SK-N-MC (cell line): ENCODE data around the gene ARL6IP6.
"Not testable (repeated sequence)": the region's sequence is repeated elsewhere in the genome, so short reads cannot be mapped to it uniquely, and the experiment has no call there.

Experiments
- DNase-seq: peaks from one replicate; pipeline ENCODE4 v3.0.0-alpha.2; 2011; ENCODE audit warnings: low read depth, low spot score
- H3K27ac ChIP-seq: fragments of 200-600 bp; sonication (generic); 2 replicates; pipeline ENCODE4 v1.5.1; 2016; ENCODE audit warnings: mixed run types
- H3K36me3 ChIP-seq: fragments of 200-600 bp; sonication (generic); 2 replicates; pipeline ENCODE4 v1.6.1; 2017; ENCODE audit warnings: antibody characterized with exemption, low read length, mixed read lengths; ENCODE audit not compliant: insufficient read depth
- H3K4me3 ChIP-seq: fragments of 200-600 bp; sonication (generic); 2 replicates; pipeline ENCODE4 v1.5.1; 2016
- H3K9ac ChIP-seq: fragments of 200-600 bp; sonication (generic); 2 replicates; pipeline ENCODE4 v1.8.0; 2017; ENCODE audit warnings: mixed run types, mixed read lengths; ENCODE audit not compliant: insufficient read length
- H3K9me3 ChIP-seq: fragments of 200-600 bp; sonication (generic); 2 replicates; pipeline ENCODE4 v1.6.1; 2017; ENCODE audit warnings: low read depth, mild to moderate bottlenecking, antibody characterized with exemption, low read length, moderate library complexity, mixed read lengths
- EZH2 ChIP-seq: fragments of 200-600 bp; sonication (generic); IDR thresholded peaks from one replicate; pipeline ENCODE4 v1.6.1; 2017; ENCODE audit warnings: antibody characterized with exemption
- FOXP2 ChIP-seq: optimal IDR thresholded peaks from 2 replicates; pipeline ENCODE3; 2011; ENCODE audit warnings: mild to moderate bottlenecking, moderate library complexity; ENCODE audit not compliant: insufficient read depth; ENCODE audit errors: extremely low read length, control extremely low read depth
- POLR2AphosphoS5 ChIP-seq: IDR thresholded peaks from 2 replicates; pipeline ENCODE4 v1.6.1; 2012; ENCODE audit warnings: mild to moderate bottlenecking, low read depth, low read length, borderline replicate concordance

The ARL6IP6 gene

DNA sequence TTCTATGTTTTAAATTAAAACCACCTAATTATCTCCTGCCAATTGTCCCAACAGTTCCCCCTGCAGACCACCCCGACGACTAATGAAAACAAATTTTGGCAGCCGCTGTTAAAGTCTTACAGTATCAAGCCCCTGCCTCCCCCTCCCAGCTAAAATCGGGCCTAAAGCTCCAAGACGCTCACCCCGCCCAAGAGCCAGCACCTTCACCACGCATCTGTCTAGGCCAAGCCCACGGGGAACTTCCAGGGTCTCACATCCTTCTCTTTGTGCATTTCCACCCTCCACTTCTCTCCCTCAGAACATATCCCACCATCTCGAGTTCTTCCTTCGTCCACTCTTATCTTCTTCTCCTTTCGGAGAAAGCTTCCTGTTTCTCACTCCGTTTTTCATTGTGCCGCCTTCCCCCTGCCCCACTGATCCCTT, 1.6 kb upstream of the ARL6IP6 start:
- Histone ChIP-seq H3K9ac (peak overlapping the region; percentile 95), H3K27ac (peak overlapping the region; percentile 83), H3K4me3 (peak overlapping the region; percentile 98), H3K9me3 (no peaks in the 10 kb centered on the region), H3K36me3 (peaks cover 50% of the 10 kb centered on the region)
- TF ChIP-seq POLR2AphosphoS5, result no peak
- TF ChIP-seq EZH2, result no peak
- TF ChIP-seq FOXP2, result no peak
- DNase-seq, result no peak

- peak within 1 kb of the TSS; percentile 95 for H3K9ac ChIP-seq
- H3K27ac ChIP-seq, result peak within 1 kb of the TSS; percentile 94
- DNase-seq, result peak; percentile 83
- H3K4me3 ChIP-seq, result peak within 1 kb of the TSS; percentile 98
- peak; percentile 95 for TF ChIP-seq POLR2AphosphoS5
- no peak for TF ChIP-seq EZH2
- peak; percentile 48 for TF ChIP-seq FOXP2
- peaks cover 50% of the 10 kb centered on the region for H3K36me3 ChIP-seq
- H3K9me3 ChIP-seq, result no peaks in the 10 kb centered on the region
These were observed 968 bp upstream of the ARL6IP6 start, which contains the start of gene PRPF40A for GRCh38 chr2:152717228-152718075. TSS of gene PRPF40A (minus strand) at chr2:152717461. CDS start at chr2:152717439, 22 bp downstream.

GRCh38 chr2:152718909-152719645, 657 bp downstream of the ARL6IP6 start:
- peak overlapping the region; percentile 98 for H3K4me3 ChIP-seq
- no peaks in the 10 kb centered on the region for H3K9me3 ChIP-seq
- no peak for TF ChIP-seq POLR2AphosphoS5
- no peak for TF ChIP-seq FOXP2
- no peak for TF ChIP-seq EZH2
- H3K27ac ChIP-seq, result peak overlapping the region; percentile 94
- H3K36me3 ChIP-seq, result peaks cover 49% of the 10 kb centered on the region
- no peak for DNase-seq
- peak overlapping the region; percentile 94 for H3K9ac ChIP-seq

GRCh38 chr2:152720794-152721193, 2.4 kb downstream of the ARL6IP6 start:
- no peak for DNase-seq
- H3K9me3 ChIP-seq, result no peaks in the 10 kb centered on the region
- H3K9ac ChIP-seq, result no peak overlapping the region
- peaks cover 43% of the 10 kb centered on the region for H3K36me3 ChIP-seq
- H3K27ac ChIP-seq, result no peak overlapping the region
- H3K4me3 ChIP-seq, result peak overlapping the region; percentile 98
- no peak for TF ChIP-seq EZH2
- no peak for TF ChIP-seq POLR2AphosphoS5
- TF ChIP-seq FOXP2, result no peak

DNA sequence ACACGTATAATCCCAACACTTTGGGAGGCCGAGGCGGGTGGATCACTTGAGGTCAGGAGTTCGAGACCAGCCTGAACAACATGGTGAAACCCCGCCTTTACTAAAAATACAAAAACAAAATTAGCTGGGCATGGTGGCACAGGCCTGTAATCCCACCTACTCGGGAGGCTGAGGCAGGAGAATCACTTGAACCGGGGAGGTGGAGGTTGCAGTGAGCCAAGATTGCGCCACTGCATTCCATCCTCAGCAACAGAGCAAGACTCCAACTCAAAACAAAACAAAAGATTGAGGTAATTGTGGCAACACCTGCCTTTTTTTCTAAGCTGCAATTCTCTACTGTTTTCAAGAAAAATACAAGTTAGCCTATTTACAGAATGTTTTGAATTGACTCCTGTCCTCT, 4.2 kb downstream of the ARL6IP6 start:
- not testable (repeated sequence) for DNase-seq, H3K4me3 ChIP-seq, H3K9ac ChIP-seq, H3K9me3 ChIP-seq, H3K27ac ChIP-seq
- H3K36me3 ChIP-seq, result peaks cover 56% of the 10 kb centered on the region

DNA sequence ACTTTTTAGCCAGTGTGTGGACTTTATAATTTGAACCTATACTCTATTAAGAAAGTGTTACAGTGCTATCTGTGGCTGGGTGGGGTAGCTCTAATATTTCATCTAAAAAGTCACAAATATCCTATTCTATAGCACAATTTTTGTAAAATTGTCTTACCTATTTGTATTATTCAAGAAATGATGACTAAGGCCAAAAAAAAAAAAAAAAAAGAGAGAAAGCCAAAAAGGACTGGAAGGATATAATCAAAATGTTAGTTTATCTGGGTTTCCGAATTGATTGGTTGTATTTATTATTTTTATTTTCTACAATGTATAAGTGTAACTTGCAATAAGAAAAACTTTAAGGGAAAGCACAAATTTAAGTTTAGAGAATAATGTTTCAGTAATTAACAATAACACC, 5.5 kb downstream of the ARL6IP6 start:
- no peak overlapping the region for H3K9ac ChIP-seq
- H3K36me3 ChIP-seq, result peaks cover 59% of the 10 kb centered on the region
- no peak overlapping the region for H3K4me3 ChIP-seq
- no peak for DNase-seq
- no peak overlapping the region for H3K27ac ChIP-seq
- no peaks in the 10 kb centered on the region for H3K9me3 ChIP-seq
- TF ChIP-seq EZH2 (no peak), FOXP2 (no peak), POLR2AphosphoS5 (no peak)

DNA sequence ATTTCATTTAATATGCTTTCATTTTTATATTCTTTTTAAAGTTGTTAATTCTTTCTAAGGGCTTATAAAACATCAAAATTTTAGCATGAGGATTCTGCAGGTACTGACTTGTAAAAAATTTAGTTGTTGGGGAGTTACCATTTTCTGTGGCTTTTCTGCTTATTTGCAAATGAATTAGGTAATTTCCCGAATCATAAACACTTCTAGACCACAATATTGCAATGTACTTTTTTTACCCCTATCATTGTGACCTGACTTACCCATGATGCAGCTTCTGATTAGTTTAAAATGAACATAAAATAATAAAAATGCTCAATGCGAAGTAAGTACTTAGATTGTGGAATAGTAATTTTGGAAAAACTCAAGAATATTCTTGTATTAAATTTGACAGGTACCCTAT, 11.4 kb downstream of the ARL6IP6 start:
- H3K36me3 ChIP-seq, result peaks cover 28% of the 10 kb centered on the region
- TF ChIP-seq EZH2 (no peak), POLR2AphosphoS5 (no peak), FOXP2 (no peak)
- H3K27ac ChIP-seq, result no peak overlapping the region
- no peaks in the 10 kb centered on the region for H3K9me3 ChIP-seq
- H3K4me3 ChIP-seq, result no peak overlapping the region
- DNase-seq, result no peak
- H3K9ac ChIP-seq, result no peak overlapping the region

DNA sequence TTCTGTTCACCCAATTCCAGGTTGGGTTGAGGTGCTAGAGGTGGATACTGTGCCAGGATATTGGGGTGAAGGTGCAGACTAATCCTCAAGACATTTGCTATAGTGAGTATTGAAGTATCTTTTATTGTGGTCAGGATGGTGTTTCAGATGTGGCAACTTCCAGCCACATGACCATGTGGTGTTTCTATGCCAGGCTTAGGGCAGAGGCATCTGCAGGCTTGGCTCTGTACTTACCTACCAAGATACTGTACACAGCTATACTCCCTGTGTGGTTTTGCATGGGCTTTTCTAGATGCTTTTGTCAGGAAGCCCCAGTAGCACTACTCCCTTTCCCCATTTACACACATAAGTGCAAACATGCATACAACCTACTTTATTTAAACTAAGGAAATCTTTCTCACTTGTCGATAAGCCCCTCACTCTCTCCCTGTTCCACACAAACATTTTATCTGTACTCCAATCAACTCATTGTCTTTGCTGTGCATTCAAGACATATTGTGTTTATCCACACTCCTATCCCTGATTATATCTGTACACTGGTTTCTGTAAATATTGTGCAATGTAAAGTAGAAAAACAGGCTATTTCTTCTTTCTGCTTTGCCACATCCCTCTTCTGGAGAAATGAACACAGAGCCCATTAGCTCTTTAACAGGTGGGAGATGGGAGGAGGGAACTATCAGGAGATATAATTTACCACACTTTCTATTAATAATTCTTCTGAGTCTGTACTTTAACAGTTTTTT, 12.3 kb downstream of the ARL6IP6 start:
- Histone ChIP-seq H3K36me3 (peaks cover 30% of the 10 kb centered on the region), H3K4me3 (no peak overlapping the region), H3K9me3 (no peaks in the 10 kb centered on the region), H3K27ac (no peak overlapping the region), H3K9ac (no peak overlapping the region)
- no peak for TF ChIP-seq FOXP2
- TF ChIP-seq POLR2AphosphoS5, result no peak
- TF ChIP-seq EZH2, result no peak
- DNase-seq, result no peak

GRCh38 chr2:152737509-152737908, 19.1 kb downstream of the ARL6IP6 start:
- H3K9ac ChIP-seq, H3K9me3 ChIP-seq, DNase-seq, H3K4me3 ChIP-seq, H3K27ac ChIP-seq: not testable (repeated sequence)
- peaks cover 53% of the 10 kb centered on the region for H3K36me3 ChIP-seq
